ENCODE measurements around the gene ATRN.

Gene ATRN

GRCh38 chr20:3674995-3675900 is 204.4 kb downstream of the ATRN start:
- no peak for DNase-seq (ENCODE audit: low read depth in 3 of 3)

- no peak for DNase-seq (ENCODE audit: low read depth in 3 of 3)
Measured at GRCh38 chr20:3677733-3678132, 206.9 kb downstream of the ATRN start.

GRCh38 chr20:3678198-3678597 is 207.4 kb downstream of the ATRN start:
- DNase-seq (ENCODE audit: low read depth in 3 of 3), result no peak

GRCh38 chr20:3678856-3679720 is 208.3 kb downstream of the ATRN start:
- no peak for DNase-seq (ENCODE audit: low read depth in 3 of 3)

- DNase-seq (ENCODE audit: low read depth in 3 of 3), result no peak
Measured at GRCh38 chr20:3679749-3680700, 209.2 kb downstream of the ATRN start.

GRCh38 chr20:3680701-3681351 is 210.0 kb downstream of the ATRN start:
- no peak for DNase-seq (ENCODE audit: low read depth in 3 of 3)

- no peak for DNase-seq (ENCODE audit: low read depth in 3 of 3)
Measured at GRCh38 chr20:3681352-3681930, 210.6 kb downstream of the ATRN start.

GRCh38 chr20:3681931-3682781 is 211.3 kb downstream of the ATRN start, which contains the start of gene ADAM33:
ADAM33 (minus strand) TSS chr20:3682010; CDS start chr20:3682004, 6 bp downstream.
- no peak for DNase-seq (ENCODE audit: low read depth in 3 of 3)

GRCh38 chr20:3685341-3685740 is 214.5 kb downstream of the ATRN start:
- DNase-seq (ENCODE audit: low read depth in 3 of 3), result no peak

DNA sequence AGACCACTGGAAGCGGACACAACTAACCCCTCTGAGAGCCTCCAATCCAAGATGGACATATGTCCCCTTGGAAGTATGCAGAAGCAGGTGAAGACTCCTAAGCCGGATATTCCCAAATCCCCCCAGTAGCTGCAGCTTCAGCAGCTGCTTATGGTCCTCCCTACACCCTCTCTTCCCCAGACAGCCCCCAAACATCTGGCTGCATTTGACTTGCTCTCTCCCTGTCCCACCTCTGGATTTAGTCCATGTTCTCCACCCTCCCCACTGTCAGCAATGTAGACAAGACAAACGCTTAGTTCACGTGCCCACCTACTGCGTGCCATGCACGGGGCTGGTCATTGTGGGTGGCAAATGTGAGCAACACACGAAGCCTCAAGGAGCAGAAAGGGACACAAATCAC is 215.6 kb downstream of the ATRN start:
- DNase-seq (ENCODE audit: low read depth in 3 of 3), result no peak

DNA sequence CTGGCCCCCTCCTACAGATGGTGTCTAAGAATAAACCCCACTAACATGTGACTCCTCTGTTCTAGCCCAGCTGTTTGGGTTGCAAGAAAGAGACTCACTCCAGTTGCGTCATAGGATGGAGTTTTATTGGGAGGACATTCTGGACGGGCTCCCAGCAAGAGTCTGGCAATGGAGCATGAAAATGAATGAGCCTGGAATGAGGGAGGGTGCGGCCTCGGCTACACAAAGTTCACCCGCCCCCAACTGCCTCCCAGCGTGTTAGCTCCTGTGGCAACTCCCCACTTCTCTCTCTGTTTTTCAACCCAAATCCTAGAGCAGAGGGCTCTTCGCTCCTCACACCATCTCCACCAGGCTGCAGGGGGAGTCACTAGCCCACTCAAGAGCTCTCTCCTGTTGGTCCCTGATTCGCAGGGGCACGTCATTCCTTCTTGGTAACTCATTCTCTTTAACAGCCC is 216.1 kb downstream of the ATRN start:
- no peak for DNase-seq (ENCODE audit: low read depth in 3 of 3)

DNA sequence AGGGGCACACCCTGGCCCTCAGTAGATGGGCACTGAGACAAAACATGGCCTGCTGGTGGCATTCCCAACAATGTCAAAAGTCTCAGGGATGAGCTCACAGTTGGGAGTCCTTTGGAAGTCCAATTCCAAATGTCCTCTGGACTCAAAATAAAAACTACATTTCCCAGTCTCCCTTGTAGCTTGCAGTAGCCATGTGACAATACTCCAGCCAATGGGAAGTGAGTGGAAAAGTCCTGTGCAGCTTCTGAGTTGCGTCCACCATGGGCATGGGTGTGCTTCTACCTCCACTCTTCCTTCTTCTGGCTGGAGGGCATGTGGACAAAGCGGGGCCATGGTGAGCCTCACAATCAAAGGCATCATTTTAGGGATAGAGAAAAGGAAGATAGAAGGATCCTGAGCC is 216.8 kb downstream of the ATRN start:
- DNase-seq (ENCODE audit: low read depth in 3 of 3), result no peak

GRCh38 chr20:3689978-3690377 is 219.2 kb downstream of the ATRN start:
- DNase-seq (ENCODE audit: low read depth in 3 of 3), result no peak

GRCh38 chr20:3690413-3690812 is 219.6 kb downstream of the ATRN start:
- DNase-seq (ENCODE audit: low read depth in 3 of 3), result no peak

DNA sequence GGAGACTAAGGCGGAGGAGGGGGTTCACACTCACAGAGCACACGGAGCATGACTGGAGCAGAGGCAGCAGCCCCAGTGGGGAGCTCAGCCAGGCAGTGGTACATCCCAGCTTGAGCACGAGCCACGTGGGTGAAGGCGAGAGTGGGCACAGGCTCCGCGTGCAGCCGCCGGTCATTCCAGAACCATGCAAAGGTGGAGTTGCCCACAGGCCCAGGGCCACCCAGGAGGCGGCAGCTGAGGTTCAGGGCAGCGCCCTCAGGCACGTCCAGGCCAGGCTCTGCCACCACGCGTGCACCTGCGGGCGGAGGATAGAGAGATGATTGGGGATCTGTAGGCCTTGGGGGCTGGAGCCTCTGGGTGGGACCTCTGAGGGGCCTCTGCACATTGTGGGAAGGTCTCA is 220.5 kb downstream of the ATRN start:
- no peak for DNase-seq (ENCODE audit: low read depth in 3 of 3)

- no peak for DNase-seq (ENCODE audit: low read depth in 3 of 3)
Measured at GRCh38 chr20:3691897-3692296, 221.1 kb downstream of the ATRN start.

DNA sequence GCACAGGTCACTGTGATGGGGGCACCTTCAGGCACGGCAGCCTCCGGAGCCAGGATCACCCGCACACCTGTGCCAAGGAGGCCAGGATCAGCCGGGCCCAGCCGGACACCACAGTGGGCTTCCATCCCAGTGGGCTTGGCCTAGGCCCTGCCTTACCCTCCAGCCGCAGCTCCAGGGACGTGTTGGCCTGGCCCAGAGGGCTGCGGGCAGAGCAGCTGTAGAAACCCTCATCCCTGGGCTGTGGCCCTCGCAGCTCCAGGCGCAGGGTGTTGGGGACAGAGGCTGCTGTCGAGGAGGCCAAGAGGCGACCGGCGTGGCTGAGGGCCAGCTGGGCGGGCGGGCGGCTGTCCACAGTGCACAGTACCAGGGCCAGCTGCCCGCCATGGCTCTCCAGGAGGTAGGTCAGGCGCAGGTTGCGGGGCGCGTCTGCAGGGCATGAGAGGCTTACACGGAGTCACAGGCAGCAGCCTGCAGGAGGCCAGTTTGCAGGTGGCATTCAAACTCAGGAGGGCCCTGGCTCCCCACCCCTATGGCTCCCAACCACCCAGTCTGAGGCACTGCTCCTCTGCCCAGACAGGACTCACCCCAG is 222.0 kb downstream of the ATRN start:
- DNase-seq (ENCODE audit: low read depth in 3 of 3), result no peak

DNA sequence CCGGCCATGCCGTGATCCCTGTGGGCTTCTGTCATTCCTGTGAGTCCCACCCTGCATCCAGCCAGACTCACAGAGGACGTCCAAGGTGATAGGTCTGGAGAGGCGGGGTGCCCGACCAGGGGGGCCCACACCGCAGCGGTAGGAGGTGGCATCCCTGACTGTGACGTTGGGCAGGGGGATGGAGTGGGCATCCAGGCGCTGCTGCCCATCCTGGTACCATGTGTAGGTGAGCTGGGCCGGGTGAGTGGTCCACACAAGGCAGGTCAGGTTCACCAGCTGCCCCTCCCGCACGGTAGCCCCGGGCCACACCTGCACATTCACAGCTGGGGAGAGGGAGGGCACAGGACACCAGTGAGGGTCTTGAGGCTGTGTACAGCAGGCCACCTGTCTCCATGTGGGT is 222.6 kb downstream of the ATRN start:
- DNase-seq (ENCODE audit: low read depth in 3 of 3), result no peak

- no peak for DNase-seq (ENCODE audit: low read depth in 3 of 3)
Measured at GRCh38 chr20:3694864-3695263, 224.0 kb downstream of the ATRN start.
